AG04450 (cell line): ENCODE measurements around the gene SNHG17. TPM values are rescaled to one million over a fixed set of nuclear protein-coding genes. Genes with fewer than 3 reads are reported as not detected.
"Not testable (repeated sequence)": the region's sequence is repeated elsewhere in the genome, so short reads cannot be mapped to it uniquely, and the experiment has no call there.

ENCODE experiments used
- CTCF ChIA-PET: fragments of 300-600, 350-600 bp; formaldehyde crosslinking; extraction: SDS; loops from one replicate; lab custom pipeline; 2022; ENCODE audit warnings: antibody characterized with exemption, inconsistent platforms; lab: Charles Lee
- POLR2A ChIA-PET: fragments of 350-600 bp; formaldehyde crosslinking; extraction: SDS; loops from one replicate; lab custom pipeline; 2021; ENCODE audit warnings: antibody characterized with exemption, inconsistent platforms; lab: Yijun Ruan, JAX
- DNase-seq: peaks from one replicate; pipeline ENCODE4 v3.0.0-alpha.2; 2011; ENCODE audit warnings: low read depth, low spot score
- H3K27ac ChIP-seq: one replicate; pipeline ENCODE4 v1.5.1; 2012; ENCODE audit warnings: low read depth, low read length, control low read depth
- H3K27me3 ChIP-seq: one replicate; pipeline ENCODE4 v1.6.0; 2012; ENCODE audit warnings: low read length; ENCODE audit not compliant: control insufficient read depth, insufficient read depth
- H3K4me3 ChIP-seq: 2 replicates; pipeline ENCODE4 v1.5.1; 2011; ENCODE audit warnings: mild to moderate bottlenecking, low read depth, low read length, control low read depth
- H3K9me3 ChIP-seq: 2 replicates; pipeline ENCODE4 v1.5.1; 2012; ENCODE audit warnings: low read length; ENCODE audit not compliant: control insufficient read depth, insufficient read depth
- polyA plus RNA-seq: library from polyadenylated mRNA; depleted of rRNA; stranded (reverse); fragments of >200 nt; gene quantifications from 2 replicates; pipeline ENCODE4 v1.2.3, GENCODE V29; 2011
- TF ChIP-seq, protein P1 (sequence below): IDR thresholded peaks from 2 replicates; pipeline ENCODE4 v1.5.1; 2011; ENCODE audit warnings: low read depth, low read length, control low read depth, inconsistent platforms

SNHG17 gene
- polyA plus RNA-seq, 1 experiment = 14.4 TPM

DNA sequence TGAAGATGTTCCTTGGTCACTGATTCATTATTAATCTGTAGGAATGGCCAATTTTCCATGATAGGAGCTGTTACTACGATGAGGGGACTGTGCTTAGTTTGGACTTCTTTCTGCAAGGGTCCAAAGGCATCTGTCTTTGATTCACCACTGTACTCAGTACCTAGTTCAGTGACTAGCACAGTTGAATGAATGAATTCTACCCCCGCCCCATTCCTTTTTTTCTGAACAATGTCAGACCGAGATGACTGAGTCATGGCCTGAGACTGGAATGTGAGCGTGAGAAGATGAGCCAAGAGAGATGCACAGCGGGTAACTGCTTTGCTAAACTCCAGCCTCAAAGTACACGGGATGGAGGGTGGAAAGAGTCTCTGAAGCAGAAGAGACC, 419 bp upstream of the SNHG17 start:
- H3K27ac ChIP-seq = peak overlapping the region; percentile 47
- no peak overlapping the region for H3K4me3 ChIP-seq
- TF ChIP-seq, protein P1, sequence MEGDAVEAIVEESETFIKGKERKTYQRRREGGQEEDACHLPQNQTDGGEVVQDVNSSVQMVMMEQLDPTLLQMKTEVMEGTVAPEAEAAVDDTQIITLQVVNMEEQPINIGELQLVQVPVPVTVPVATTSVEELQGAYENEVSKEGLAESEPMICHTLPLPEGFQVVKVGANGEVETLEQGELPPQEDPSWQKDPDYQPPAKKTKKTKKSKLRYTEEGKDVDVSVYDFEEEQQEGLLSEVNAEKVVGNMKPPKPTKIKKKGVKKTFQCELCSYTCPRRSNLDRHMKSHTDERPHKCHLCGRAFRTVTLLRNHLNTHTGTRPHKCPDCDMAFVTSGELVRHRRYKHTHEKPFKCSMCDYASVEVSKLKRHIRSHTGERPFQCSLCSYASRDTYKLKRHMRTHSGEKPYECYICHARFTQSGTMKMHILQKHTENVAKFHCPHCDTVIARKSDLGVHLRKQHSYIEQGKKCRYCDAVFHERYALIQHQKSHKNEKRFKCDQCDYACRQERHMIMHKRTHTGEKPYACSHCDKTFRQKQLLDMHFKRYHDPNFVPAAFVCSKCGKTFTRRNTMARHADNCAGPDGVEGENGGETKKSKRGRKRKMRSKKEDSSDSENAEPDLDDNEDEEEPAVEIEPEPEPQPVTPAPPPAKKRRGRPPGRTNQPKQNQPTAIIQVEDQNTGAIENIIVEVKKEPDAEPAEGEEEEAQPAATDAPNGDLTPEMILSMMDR = no peak
- ChIA-PET CTCF (interaction anchor here (0.6 to 3.6 kb wide), 13 partner anchors 9 to 104 kb away, joined by 3 to 99 read pairs (median 5); partner anchors contain the start of gene RALGAPB), POLR2A (interaction anchor here (0.6 to 2.0 kb wide), 7 partner anchors 8 to 1591 kb away, joined by 4 to 36 read pairs (median 8); partner anchors contain the start of gene RALGAPB)
- H3K27me3 ChIP-seq = peaks cover 2% of the 10 kb centered on the region
- peaks cover 3% of the 10 kb centered on the region for H3K9me3 ChIP-seq
- DNase-seq = no peak

DNA sequence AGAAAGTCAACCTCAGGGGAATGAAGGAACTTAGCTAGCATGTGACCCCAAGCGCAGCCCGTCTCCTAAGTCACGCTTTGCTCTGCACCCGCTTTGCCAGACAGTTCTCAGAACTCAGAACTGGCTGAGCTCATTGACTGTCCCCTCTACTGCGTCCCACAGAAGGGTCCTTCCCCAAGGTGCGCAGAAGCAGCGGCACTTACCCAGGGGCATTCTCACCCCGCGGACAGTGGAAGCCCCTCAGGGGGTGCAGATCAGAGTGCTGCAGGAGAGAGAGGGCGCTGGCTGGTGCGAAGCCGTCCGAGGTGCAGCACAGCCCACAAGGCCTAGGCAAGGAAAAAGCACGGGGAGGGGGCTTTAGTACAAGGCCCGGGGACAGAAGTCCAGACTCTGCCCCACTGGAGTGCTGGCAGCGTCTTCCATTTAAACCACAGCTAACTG, 807 bp downstream of the SNHG17 start:
- TF ChIP-seq, protein P1 = no peak

DNA sequence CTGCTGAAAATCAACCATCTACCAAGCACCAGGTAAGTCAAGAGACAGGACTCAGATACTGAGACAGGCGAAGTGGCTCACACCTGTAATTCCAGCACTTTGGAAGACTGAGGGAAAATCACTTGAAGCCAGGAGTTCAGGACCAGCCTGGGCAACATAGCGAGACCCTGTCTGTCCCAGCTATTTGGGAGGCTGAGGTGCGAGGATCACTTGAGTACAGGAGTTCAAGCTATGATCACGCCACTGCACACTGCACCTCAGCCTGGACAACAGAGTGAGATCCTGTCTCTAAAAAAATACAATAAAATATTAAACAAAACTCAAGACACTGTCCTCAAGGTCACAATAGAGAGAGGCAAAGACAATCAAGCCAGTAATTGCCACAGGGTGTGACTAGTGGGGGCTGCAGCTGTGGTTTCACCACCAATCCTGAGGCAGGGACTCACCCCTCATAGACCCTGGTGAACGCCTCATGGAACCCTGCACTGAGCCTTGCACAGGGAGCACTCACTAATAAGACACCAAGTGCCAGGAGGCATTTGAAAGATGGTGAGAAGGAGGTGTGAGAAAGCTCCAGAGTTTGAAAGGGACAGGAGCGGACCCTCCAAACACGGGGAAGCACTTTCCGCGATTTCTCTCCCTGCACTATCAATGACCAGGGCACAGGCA, 1.7 kb downstream of the SNHG17 start:
- Histone ChIP-seq H3K27ac (no peak overlapping the region), H3K9me3 (peaks cover 3% of the 10 kb centered on the region), H3K4me3 (peak overlapping the region; percentile 95), H3K27me3 (no peaks in the 10 kb centered on the region)
- POLR2A ChIA-PET = interaction anchor here (0.6 to 2.0 kb wide), 4 partner anchors 8 to 15 kb away, joined by 4 to 11 read pairs (median 6); no protein-coding TSS in a partner anchor
- DNase-seq = no peak
- CTCF ChIA-PET = interaction anchor here (0.5 to 3.6 kb wide), 5 partner anchors 7 to 15 kb away, joined by 4 to 99 read pairs (median 6); no protein-coding TSS in a partner anchor
- TF ChIP-seq, protein P1 = no peak

More for the DNA sequence above, 807 bp downstream of the SNHG17 start:
- Histone ChIP-seq H3K27me3 (no peaks in the 10 kb centered on the region), H3K4me3 (peak overlapping the region; percentile 95), H3K9me3 (peaks cover 3% of the 10 kb centered on the region), H3K27ac (peak overlapping the region; percentile 61)
- POLR2A ChIA-PET = interaction anchor here (0.6 to 2.0 kb wide), 7 partner anchors 8 to 39 kb away, joined by 4 to 36 read pairs (median 11); partner anchors contain the start of gene RALGAPB
- CTCF ChIA-PET = interaction anchor here (0.5 to 3.6 kb wide), 6 partner anchors 8 to 38 kb away, joined by 4 to 99 read pairs (median 8); partner anchors contain the start of gene RALGAPB
- no peak for DNase-seq

DNA sequence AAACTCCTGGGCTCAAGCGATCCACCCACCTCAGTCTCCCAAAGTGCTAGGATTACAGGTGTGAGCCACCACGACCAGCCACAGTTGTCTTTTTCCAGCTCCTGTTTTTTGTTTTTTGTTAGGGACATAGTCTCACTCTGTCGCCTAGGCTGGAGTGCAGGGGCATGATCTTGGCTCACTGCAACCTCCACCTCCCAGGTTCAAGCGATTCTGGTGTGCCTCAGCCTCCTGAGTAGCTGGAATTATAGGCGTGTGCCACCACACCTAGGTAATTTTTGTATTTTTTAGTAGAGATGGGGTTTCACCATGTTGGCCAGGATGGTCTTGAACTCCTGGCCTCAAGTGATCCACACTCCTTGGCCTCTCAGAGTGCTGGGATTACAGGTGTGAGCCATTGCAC, 2.3 kb downstream of the SNHG17 start:
- H3K4me3 ChIP-seq, DNase-seq, H3K27ac ChIP-seq, H3K9me3 ChIP-seq, H3K27me3 ChIP-seq: not testable (repeated sequence)
- ChIA-PET CTCF (interaction anchor here (3.6 kb wide), 1 partner anchor 14 kb away, joined by 99 read pairs; no protein-coding TSS in a partner anchor), POLR2A (interaction anchor here (0.6 to 1.5 kb wide), 2 partner anchors 14 to 18 kb away, joined by 4 to 11 read pairs; no protein-coding TSS in a partner anchor)

DNA sequence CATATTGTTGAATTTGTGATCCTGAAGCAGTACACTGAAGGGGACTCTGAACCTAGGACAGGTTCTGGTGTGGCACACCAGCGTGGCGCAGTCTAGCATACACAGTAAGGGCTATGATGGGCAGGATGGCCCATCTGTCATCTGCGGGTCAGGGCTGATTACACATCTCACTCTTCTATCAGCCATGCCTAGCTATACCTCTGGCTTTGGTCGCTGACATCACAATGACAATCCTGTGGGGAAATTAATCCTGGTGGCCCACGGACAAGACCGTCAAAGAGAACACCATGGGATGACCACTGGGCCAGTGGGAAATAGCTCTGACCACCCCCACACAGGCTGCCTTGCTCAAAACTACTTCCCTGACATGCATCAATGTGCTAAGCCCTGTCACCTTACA, 2.8 kb downstream of the SNHG17 start:
- Histone ChIP-seq H3K27ac (no peak overlapping the region), H3K4me3 (no peak overlapping the region), H3K9me3 (peaks cover 3% of the 10 kb centered on the region), H3K27me3 (no peaks in the 10 kb centered on the region)
- CTCF ChIA-PET = interaction anchor here (1.2 to 3.6 kb wide), 2 partner anchors 14 to 15 kb away, joined by 5 to 99 read pairs; no protein-coding TSS in a partner anchor
- no peak for DNase-seq
- TF ChIP-seq, protein P1 = no peak
- POLR2A ChIA-PET = interaction anchor here (0.6 kb wide), 1 partner anchor 18 kb away, joined by 4 read pairs; no protein-coding TSS in a partner anchor
